Karpas-422 (cell line): ENCODE data around the gene PARP12. TPM values are rescaled to one million over a fixed set of nuclear protein-coding genes. Genes with fewer than 3 reads are reported as not detected.

Experiments used
- DNase-seq: peaks from one replicate; pipeline ENCODE4 v3.0.0-alpha.2; 2015
- H2AFZ ChIP-seq: fragments of 200-600 bp; sonication (generic); 2 replicates; pipeline ENCODE4 v1.6.1; 2014; ENCODE audit warnings: antibody characterized with exemption, low read length, mixed read lengths
- H3K27ac ChIP-seq: fragments of 200-600 bp; sonication (generic); 2 replicates; pipeline ENCODE4 v1.5.1; 2014; ENCODE audit warnings: mild to moderate bottlenecking, low read length, moderate library complexity
- H3K27me3 ChIP-seq: fragments of 200-600 bp; sonication (generic); 2 replicates; pipeline ENCODE4 v1.6.1; 2014; ENCODE audit warnings: low read length, mixed read lengths
- H3K36me3 ChIP-seq: fragments of 200-600 bp; sonication (generic); 2 replicates; pipeline ENCODE4 v1.6.1; 2014; ENCODE audit warnings: low read length, mixed read lengths; ENCODE audit not compliant: insufficient read depth
- H3K4me1 ChIP-seq: fragments of 200-600 bp; sonication (generic); 2 replicates; pipeline ENCODE4 v1.6.1; 2014; ENCODE audit warnings: mild to moderate bottlenecking, low read length, mixed read lengths
- H3K4me2 ChIP-seq: fragments of 200-600 bp; sonication (generic); 2 replicates; pipeline ENCODE4 v1.6.1; 2014; ENCODE audit warnings: low read length, low read depth, mild to moderate bottlenecking; ENCODE audit not compliant: poor library complexity, severe bottlenecking
- H3K4me3 ChIP-seq: fragments of 200-600 bp; sonication (generic); 2 replicates; pipeline ENCODE4 v1.5.1; 2014; ENCODE audit warnings: mild to moderate bottlenecking, antibody characterized with exemption, low read length, mixed read lengths
- H3K79me2 ChIP-seq: fragments of 200-600 bp; sonication (generic); 2 replicates; pipeline ENCODE4 v1.6.1; 2014; ENCODE audit warnings: mild to moderate bottlenecking, low read length, mixed read lengths
- H3K9ac ChIP-seq: fragments of 200-600 bp; sonication (generic); 2 replicates; pipeline ENCODE4 v1.6.0; 2014; ENCODE audit warnings: low read length
- H3K9me2 ChIP-seq: fragments of 200-600 bp; sonication (generic), shearing (Covaris generic); replicated peaks from 2 replicates; pipeline ENCODE4 v1.6.0; 2014; ENCODE audit warnings: mild to moderate bottlenecking, low read length, moderate library complexity; ENCODE audit not compliant: insufficient read depth
- H3K9me3 ChIP-seq: fragments of 300-700, 200-600 bp; sonication (generic); 2 replicates; pipeline ENCODE4 v1.6.1; 2014; ENCODE audit warnings: low read length, mixed read lengths
- H4K20me1 ChIP-seq: fragments of 200-600 bp; sonication (generic); 2 replicates; pipeline ENCODE4 v1.6.1; 2014; ENCODE audit warnings: mild to moderate bottlenecking, antibody characterized with exemption, low read length, low read depth; ENCODE audit not compliant: insufficient read depth
- total RNA-seq: library from RNA; depleted of rRNA; stranded (reverse); fragments of >200 nt; shearing (Covaris generic); gene quantifications from 2 replicates; pipeline ENCODE4 v1.2.3, GENCODE V29; 2014; ENCODE audit warnings: low replicate concordance

The PARP12 gene
- total RNA-seq, 1 experiment from 2014 or later = 24.4 TPM

DNA sequence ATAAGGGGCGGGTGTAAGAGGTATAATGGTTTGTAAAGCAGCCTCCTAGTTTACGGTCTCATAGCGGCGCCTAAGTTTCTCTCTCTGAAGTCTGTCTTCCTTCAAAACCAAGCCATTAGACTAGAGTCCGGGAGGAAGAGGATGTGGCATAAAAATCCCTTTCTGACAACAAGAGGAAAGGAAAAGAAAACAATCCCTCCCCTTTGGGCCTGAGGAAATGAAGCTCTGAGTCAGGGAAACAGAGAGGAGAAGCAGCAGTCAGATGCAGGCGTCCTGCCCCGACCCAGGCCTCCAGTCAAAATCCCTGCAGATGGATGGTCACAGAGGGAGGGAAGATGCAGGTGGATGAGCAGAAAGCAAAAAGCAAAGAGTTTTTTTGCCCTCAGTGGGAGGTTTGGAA lies 23.7 kb downstream of the PARP12 start:
- H3K27ac ChIP-seq = no peak overlapping the region
- no peak overlapping the region for H3K4me2 ChIP-seq
- peaks cover 6% of the 10 kb centered on the region; the same call in 1 of the 2 replicates for H3K4me1 ChIP-seq
- H3K79me2 ChIP-seq = no peaks in the 10 kb centered on the region
- no peak overlapping the region for H2AFZ ChIP-seq
- H4K20me1 ChIP-seq = no peaks in the 10 kb centered on the region
- no peak overlapping the region for H3K4me3 ChIP-seq
- H3K9me2 ChIP-seq = no peaks in the 10 kb centered on the region
- no peaks in the 10 kb centered on the region for H3K36me3 ChIP-seq
- DNase-seq = no peak
- no peak overlapping the region for H3K9ac ChIP-seq
- no peaks in the 10 kb centered on the region for H3K9me3 ChIP-seq
- H3K27me3 ChIP-seq = no peaks in the 10 kb centered on the region

DNA sequence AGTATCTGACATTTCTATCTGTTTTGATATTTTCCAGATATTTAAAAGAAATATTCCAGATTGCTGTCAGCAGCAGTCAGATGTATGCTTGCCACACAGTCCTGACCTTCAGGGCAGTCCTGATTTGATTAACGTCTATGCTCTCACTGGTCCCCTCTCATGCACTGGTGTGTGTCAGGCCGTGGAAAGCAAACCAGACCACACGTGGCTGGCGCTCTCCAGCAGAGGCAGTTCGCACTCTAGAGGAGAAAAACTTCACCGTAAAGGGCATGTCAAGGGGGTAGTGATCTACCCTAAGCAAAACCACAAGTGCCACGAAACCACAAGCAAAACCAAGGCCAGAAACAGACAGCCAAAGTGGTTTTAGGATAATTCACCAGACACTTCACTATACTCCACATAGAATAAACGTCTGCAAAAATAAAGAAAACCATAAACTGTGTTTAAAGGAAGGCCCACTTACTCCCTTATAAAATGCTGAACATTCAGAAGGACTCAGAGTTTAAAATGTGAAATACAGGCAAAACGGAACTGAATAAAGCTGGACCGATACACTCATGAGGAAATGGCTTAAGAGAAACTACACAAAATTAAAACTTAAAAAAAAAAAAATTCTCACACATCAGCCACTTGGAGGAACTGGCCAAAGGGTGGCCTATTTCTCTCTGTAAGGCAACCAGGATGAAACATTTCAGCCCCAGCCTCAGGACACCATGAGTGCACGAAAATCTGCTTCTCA lies 26.4 kb downstream of the PARP12 start:
- Histone ChIP-seq H3K36me3 (no peaks in the 10 kb centered on the region), H3K79me2 (no peaks in the 10 kb centered on the region), H4K20me1 (no peaks in the 10 kb centered on the region), H3K27me3 (no peaks in the 10 kb centered on the region), H2AFZ (no peak overlapping the region), H3K9me2 (no peaks in the 10 kb centered on the region), H3K4me3 (no peak overlapping the region), H3K27ac (no peak overlapping the region), H3K4me1 (peaks cover 6% of the 10 kb centered on the region; the same call in 1 of the 2 replicates), H3K9me3 (no peaks in the 10 kb centered on the region), H3K9ac (no peak overlapping the region), H3K4me2 (no peak overlapping the region)
- no peak for DNase-seq

DNA sequence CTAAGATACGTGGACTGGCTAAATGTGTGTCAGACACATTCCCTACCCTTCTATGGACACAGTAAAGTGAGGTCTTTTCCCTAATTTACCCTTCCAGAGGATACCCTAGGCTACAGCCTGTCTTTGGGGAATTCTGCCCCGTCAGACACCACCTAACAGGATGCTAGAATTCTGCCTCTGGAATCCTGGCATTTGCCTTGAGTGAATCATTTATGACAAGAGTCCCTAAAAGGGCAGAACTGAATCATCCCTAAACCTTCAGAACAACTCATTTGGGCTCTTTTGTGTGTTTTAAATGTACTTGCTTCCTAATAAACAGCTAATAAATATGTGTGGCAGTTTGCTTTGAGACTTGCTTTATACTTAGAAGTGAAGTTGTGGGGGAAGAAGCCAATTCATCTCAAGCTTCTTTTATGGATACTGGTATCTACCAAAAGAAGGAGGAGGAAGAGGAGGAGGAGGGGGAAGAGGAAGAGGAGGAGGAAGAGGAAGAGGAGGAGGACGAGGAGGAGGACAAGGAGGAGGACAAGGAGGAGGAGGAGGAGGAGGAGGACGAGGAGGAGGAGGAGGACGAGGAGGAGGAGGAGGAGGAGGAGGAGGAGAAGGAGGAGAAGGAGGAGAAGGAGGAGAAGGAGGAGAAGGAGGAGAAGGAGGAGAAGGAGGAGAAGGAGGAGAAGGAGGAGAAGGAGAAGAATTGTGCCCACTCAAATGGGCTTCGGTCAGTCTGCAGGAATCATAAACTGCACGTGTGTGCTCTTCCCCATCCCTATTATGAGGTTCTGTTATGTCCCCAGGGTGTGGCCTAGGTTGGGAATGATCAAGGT lies 27.1 kb downstream of the PARP12 start:
- H3K9me3 ChIP-seq = no peaks in the 10 kb centered on the region
- H3K4me3 ChIP-seq = no peak overlapping the region
- no peaks in the 10 kb centered on the region for H3K36me3 ChIP-seq
- no peak overlapping the region for H2AFZ ChIP-seq
- H4K20me1 ChIP-seq = no peaks in the 10 kb centered on the region
- no peaks in the 10 kb centered on the region for H3K27me3 ChIP-seq
- H3K9ac ChIP-seq = no peak overlapping the region
- H3K4me1 ChIP-seq = peaks cover 6% of the 10 kb centered on the region; the same call in 1 of the 2 replicates
- no peak overlapping the region for H3K27ac ChIP-seq
- no peak overlapping the region for H3K4me2 ChIP-seq
- DNase-seq = no peak
- no peaks in the 10 kb centered on the region for H3K9me2 ChIP-seq
- H3K79me2 ChIP-seq = no peaks in the 10 kb centered on the region

DNA sequence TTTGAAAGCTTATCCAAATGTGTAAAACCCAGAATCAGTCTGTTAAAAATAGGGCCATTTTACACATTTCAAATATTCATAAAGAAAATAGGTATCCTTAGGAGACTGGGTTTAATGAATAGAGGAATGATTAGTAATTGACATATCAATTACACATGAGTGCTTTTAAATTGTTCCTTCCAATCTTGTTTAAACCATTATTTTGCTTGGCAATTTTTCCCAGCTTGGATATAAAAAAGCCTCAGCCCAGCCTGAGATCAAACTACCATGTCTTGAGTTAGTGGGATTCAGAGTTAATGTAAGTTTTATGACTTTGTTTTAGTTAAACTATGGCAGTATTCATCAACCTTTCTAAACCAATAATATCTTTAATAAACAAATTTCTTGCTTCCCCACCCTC lies 28.3 kb downstream of the PARP12 start:
- Histone ChIP-seq H3K27ac (no peak overlapping the region), H3K9me2 (no peaks in the 10 kb centered on the region), H3K79me2 (no peaks in the 10 kb centered on the region), H3K36me3 (no peaks in the 10 kb centered on the region), H3K9ac (no peak overlapping the region), H3K4me1 (peaks cover 6% of the 10 kb centered on the region; the same call in 1 of the 2 replicates), H3K4me2 (no peak overlapping the region), H3K4me3 (no peak overlapping the region), H3K27me3 (no peaks in the 10 kb centered on the region), H2AFZ (no peak overlapping the region), H3K9me3 (no peaks in the 10 kb centered on the region), H4K20me1 (no peaks in the 10 kb centered on the region)
- no peak for DNase-seq

DNA sequence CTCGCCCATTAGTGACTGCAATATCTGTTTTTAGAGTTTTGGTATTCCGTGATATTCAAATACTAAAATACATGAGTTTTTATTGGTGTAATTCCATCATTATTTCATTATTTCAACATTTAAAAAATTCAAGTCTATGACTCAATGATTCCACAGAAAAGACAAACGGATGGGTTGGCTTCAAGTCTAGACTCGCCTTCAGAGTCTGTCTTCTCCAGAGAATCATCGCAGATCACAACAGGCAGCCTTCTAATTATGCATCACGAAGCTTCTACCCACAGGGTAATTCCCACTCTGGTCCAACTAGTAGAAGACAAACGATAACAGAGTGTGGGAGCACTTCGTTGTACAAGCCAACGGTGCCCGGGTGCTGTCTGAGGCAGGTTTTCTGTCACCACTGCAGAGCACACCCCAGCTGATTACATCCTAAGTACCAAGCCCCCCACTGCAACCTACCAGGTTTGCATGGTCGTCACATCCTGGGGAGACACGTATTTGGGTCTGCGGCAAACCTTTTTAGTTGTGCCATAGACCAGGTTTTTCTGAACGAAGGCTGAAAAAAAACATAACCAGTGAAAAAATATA lies 28.9 kb downstream of the PARP12 start:
- Histone ChIP-seq H3K4me1 (peaks cover 6% of the 10 kb centered on the region; the same call in 1 of the 2 replicates), H3K27ac (no peak overlapping the region), H3K4me3 (no peak overlapping the region), H3K9ac (no peak overlapping the region), H4K20me1 (no peaks in the 10 kb centered on the region), H3K79me2 (no peaks in the 10 kb centered on the region), H2AFZ (no peak overlapping the region), H3K36me3 (no peaks in the 10 kb centered on the region), H3K9me3 (no peaks in the 10 kb centered on the region), H3K4me2 (no peak overlapping the region), H3K27me3 (no peaks in the 10 kb centered on the region), H3K9me2 (no peaks in the 10 kb centered on the region)
- no peak for DNase-seq

DNA sequence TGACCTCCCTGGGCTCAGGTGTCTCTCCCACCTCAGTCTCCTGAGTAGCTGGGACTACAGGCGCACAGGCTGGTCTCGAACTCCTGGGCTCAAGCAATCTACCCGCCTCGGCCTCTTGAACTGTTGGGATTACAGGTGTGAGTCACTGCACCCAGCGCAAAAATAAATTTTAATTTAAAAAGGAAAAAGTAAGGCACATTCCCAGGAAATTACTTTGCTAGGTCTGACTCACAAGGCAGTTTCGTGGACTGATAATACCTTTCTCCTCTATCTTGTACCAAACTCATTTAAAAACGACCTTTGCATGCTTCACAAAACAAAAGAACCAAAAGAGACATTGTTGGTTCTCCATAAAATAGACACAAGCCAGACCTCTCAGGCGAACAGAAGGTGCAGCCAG lies 29.7 kb downstream of the PARP12 start:
- H4K20me1 ChIP-seq = no peaks in the 10 kb centered on the region
- H3K9ac ChIP-seq = no peak overlapping the region
- no peak overlapping the region for H3K4me2 ChIP-seq
- H3K9me3 ChIP-seq = no peaks in the 10 kb centered on the region
- no peaks in the 10 kb centered on the region for H3K27me3 ChIP-seq
- peaks cover 6% of the 10 kb centered on the region; the same call in 1 of the 2 replicates for H3K4me1 ChIP-seq
- no peak overlapping the region for H2AFZ ChIP-seq
- no peak for DNase-seq
- H3K79me2 ChIP-seq = no peaks in the 10 kb centered on the region
- no peaks in the 10 kb centered on the region for H3K36me3 ChIP-seq
- H3K9me2 ChIP-seq = no peaks in the 10 kb centered on the region
- no peak overlapping the region for H3K27ac ChIP-seq
- no peak overlapping the region for H3K4me3 ChIP-seq

DNA sequence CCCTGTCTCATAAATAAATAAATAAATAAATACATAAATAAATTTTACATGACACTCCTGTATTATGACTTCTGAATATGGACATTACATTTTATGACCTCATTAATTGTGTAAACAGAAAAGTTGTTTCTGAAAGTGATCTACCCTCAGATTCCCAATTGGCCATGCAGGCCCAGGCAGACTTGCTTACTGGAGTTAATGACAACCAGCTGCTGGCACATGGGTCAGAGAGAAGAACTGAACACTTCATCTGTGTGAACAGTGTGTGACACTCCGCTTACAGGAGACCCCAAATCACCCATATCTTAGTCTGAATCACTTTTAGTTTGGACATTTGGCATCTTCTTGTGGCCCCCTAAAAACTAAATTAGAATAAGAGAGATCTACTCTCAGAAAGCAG lies 31.4 kb downstream of the PARP12 start:
- Histone ChIP-seq H3K36me3 (no peaks in the 10 kb centered on the region), H3K9me3 (no peaks in the 10 kb centered on the region), H3K27me3 (no peaks in the 10 kb centered on the region), H3K9me2 (no peaks in the 10 kb centered on the region), H3K4me2 (no peak overlapping the region), H3K4me3 (no peak overlapping the region), H3K79me2 (no peaks in the 10 kb centered on the region), H3K27ac (no peak overlapping the region), H3K4me1 (peaks cover 3% of the 10 kb centered on the region; the same call in 1 of the 2 replicates), H4K20me1 (no peaks in the 10 kb centered on the region), H2AFZ (no peak overlapping the region), H3K9ac (no peak overlapping the region)
- DNase-seq = no peak

DNA sequence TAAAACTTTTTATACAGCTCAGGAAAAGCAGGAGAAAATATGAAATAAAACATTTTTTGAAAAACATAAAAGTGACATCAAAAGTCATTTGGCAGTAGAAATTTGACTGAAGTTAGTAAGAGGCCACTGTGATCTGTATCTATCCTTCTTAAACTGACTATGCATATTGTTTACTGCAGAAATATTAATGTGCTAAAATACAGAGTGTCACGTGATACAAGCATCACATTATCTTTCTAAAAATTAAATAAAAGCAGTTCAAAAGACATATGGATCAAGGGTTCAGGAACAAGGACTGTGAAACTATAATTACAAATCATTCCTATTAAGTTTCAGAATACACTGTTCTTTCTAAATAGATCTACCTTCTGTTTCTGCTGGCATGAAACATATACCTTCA lies 33.7 kb downstream of the PARP12 start:
- Histone ChIP-seq H3K4me1 (no peaks in the 10 kb centered on the region), H3K4me3 (no peak overlapping the region), H3K9me2 (no peaks in the 10 kb centered on the region), H3K79me2 (no peaks in the 10 kb centered on the region), H3K36me3 (no peaks in the 10 kb centered on the region), H3K27me3 (no peaks in the 10 kb centered on the region), H3K4me2 (no peak overlapping the region), H3K9ac (no peak overlapping the region), H3K27ac (no peak overlapping the region), H3K9me3 (no peaks in the 10 kb centered on the region), H4K20me1 (no peaks in the 10 kb centered on the region), H2AFZ (no peak overlapping the region)
- no peak for DNase-seq
